IPS-NIHi7 (cell line): ENCODE data around the gene SCNN1B.
"Not testable (repeated sequence)": the region's sequence is repeated elsewhere in the genome, so short reads cannot be mapped to it uniquely, and the experiment has no call there.

ENCODE experiments used
- DNase-seq: peaks from one replicate; pipeline ENCODE4 v3.0.0; 2012; ENCODE audit warnings: mixed read lengths; ENCODE audit errors: extremely low spot score

Gene SCNN1B

DNA sequence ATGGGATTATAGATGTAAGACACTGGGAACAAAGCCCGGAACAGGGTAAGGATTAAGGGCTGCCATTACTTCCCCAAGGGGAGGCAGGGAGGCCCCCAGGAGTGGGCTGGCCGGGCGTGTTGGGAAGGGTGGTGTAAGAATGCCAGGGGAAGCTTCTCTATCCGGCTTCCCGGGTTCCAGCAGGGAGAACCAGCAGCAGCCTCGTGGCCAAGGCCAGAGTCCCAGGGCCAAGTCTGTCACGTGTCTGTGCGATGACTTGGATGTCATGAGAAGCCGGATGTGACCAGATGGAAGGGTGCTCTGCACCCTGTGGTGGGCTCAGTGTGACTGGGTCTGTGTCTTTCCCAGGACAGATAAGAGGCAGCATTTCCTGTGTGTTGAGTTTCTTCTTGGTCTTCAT is 52.1 kb downstream of the SCNN1B start:
- no peak for DNase-seq

DNA sequence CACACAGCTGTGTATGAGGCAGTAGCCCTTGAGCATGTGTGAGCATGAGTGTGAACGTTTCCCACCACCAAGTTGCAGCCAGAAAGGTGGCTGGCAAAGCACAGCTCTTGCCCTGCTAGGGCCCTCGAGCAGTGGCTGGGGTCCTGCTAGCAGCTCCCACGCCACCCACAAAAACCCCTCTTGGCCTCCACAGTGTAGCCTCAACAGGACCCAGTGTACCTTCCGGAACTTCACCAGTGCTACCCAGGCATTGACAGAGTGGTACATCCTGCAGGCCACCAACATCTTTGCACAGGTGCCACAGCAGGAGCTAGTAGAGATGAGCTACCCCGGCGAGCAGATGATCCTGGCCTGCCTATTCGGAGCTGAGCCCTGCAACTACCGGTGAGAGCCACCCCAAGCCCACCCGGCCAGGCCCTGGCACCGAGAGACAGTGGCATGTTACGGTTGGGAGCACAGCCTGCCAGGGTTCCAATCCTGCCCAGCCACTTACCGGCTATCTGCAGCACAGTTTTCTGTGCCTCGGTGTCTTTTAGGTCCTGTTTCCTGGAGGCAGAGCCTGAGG is 53.1 kb downstream of the SCNN1B start:
- DNase-seq, result no peak

DNA sequence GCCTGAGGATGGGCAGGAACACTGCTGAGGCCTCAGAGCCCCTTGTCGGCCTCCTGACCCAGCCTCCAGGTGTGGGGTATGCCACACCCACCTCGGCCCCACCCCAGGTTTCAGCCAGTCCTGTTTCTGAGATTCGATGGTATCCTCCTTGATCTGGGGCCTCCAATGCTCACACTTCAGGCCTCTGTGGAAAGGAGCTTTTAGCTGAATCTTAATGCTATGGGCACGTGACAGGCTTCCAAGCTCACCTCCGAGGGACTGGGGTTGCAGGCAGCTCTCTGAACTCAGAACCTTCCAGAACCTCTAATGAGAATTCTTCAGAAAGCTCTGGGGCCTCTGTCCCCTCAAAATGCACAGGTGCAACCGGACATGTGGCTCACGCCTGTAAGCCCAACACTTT is 54.8 kb downstream of the SCNN1B start:
- no peak for DNase-seq

DNA sequence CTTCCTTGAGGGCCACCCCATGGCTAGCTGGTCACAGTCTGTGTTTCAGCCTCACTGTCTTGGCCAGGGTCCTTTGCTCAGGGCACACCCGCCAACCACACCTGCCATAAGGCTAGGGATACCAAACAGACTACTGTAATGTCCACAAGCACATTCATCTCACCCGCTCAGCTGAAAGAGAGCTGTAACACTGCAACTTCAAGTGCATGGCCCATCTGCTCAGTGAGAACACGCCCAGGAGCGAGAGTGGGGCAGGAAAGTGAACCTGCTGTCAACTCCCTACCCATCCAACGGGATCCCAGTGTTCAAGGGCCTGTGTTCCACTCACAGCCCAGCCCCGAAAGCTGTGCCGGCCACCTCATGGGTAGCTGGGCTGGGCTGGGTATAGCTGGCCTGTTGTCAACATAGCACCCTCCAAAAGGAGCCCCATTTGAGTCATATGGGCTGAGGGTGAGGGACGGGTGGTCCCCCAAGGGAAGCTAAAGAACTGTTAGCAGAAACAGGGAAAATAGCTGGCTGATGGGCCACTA is 55.7 kb downstream of the SCNN1B start:
- no peak for DNase-seq

DNA sequence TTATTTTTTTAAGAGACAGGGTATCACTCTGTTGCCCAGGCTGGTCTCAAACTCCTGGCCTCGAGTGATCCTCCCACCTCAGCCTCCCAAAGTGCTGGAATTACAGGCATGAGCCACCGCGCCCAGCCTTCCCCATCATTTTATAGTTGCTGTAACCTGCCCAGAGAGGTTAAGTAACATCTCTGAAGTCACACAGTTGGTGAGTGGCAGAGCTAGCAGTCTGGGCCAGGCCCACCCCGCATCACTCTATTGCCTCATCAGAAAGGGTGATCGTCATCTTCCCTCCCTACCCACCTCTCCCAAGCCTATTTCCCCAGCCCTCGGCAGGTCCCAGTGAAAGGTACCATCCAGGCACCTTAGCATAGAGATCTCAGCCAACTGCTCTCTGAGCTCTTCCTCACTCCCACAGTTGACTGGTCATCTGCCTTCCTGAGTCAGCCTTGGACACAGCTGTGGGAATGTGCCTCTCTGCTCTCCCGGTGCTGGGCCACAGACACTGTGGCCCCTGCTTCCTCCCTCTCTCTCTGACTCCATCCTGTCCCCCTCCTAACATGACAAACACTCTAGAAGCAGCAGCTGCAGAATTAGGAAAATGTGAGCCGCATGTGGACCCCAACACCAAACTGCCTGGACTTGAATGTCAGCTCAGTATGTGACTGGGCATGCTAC is 57.1 kb downstream of the SCNN1B start:
- no peak for DNase-seq

DNA sequence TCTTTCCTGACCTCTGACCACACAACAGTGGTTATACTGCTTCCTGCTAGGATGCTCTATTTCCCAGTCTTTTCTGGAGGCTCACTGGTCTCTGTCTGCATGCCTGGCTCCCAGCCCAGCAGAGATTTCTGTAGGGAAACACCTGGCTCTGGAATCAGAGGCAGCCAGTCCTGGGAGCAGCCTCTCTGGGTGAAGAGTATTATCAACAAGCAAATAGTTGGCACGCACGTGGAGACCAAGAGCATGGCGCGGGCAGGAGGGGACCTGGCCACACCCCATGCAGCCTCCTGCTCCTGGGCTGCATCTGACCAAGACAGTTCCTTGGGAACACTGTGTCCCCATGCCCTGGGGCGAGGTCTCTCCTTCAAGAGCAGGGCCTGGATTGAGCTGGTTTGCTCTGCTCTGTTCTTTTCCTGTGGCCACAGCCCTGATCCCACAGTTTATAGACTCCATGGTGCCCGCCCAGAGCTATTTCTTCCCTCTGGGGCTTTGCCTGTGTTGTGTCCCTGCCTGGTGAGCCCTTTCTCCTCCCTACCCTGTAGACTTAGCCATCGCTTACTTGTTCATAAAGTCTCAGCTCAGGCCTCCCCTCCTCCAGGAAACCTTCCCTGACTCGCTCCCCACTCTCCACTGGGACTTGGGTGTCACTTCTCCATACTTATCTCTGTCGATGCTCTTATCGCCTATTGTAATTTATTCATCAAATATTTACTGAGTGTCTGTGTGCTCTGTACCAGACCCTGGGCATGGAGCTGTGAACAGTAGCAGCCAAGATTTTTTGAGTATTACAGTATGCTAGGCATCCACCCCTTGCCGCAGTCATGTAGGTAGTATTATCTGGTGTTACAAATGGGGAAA is 60.6 kb downstream of the SCNN1B start:
- no peak for DNase-seq

DNA sequence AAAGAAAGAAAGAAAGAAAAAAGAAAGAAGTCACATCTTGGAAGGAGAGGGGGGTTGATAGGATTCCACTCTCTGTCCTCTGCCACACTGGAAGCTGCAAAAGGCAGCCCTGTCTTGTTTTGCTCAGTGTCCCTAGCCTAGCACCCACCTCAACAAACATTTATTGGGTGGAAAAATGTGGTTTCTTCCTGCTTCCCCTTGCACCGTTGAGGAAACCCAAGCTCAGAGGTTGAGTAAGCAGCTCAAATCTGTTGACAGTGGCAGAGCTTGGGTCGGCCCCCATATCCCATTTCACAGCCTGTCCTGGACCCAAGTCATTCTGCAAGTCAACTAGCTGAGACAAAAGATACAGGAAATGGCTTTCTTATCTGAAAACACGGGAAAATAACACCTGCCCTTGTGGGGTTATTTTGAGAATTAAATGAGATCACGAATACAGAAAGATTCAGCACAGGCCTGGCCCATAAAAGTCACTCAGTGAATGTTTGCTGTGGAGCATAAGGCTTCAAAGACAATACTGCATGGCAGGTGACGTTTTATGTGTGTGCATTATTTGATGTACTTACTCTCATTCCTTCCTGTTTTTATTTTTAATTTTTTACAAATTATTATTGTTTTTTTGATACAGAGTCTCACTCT is 63.6 kb downstream of the SCNN1B start:
- no peak for DNase-seq

DNA sequence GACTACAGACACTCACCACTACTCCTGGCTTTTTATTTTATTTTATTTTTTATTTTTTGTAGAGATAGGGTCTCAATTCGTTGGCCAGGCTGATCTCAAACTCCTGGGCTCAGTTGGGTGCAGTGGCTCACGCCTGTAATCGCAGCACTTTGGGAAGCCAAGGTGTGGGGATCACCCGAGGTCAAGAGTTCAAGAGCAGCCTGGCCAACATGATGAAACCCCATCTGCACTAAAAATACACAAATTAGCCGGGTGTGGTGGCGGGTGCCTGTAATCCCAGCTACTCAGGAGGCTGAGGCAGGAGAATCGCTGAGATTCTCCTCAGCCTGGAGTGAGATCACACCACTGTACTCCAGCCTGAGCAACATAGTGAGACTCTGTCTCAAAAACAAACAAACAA is 64.2 kb downstream of the SCNN1B start:
- DNase-seq, result not testable (repeated sequence)

DNA sequence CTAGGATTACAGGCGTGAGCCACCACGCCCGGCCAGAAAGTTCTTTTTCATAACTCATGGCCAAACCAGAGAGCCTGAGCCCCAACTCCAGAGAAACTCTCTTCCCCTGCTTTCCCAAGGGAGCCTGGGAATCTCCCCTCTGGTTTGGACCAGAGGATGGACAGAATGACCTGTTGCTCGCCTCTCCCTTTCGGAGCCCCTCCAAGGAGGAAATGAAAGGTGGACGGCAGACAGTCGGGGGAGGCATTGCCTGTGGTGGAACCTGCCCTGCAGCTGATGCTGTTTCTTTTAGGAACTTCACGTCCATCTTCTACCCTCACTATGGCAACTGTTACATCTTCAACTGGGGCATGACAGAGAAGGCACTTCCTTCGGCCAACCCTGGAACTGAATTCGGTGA is 65.5 kb downstream of the SCNN1B start:
- DNase-seq, result no peak

DNA sequence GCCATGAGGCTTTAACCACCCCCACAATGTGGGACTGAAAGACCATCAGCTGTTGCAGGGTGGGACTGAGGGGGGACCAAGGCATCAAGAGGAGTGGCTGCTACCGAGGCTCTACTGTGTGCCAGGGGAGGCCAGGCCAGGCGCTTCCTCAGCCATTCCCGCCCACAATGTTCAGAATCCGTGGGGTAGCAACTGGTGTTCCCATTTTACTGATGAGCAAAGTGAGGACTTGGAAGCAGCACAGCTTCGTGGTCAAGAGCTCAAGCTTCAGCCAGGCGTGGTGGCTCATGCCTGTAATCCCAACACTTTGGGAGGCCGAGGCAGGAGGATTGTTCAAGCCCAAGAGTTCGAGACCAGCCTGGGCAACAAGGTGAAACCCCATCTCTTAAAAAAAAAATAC is 65.9 kb downstream of the SCNN1B start:
- no peak for DNase-seq

DNA sequence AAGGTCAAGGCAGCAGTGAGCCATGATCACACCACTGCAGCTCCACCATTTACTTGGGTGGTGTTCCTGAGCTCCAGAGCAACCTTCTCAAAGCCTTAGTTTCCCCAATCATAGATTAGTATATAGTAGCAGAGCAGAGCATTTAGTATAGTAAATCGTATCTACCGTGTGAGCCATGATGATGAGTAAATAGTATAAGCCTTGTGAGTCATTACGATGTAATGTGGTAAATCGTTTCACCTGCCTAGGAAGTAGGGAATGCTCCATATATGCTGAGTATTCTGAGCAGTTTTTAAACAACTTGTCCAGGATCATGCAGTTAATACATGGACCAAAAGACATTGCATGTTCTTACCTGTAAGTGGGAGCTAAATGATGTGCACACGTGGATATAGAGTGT is 66.4 kb downstream of the SCNN1B start:
- no peak for DNase-seq

DNA sequence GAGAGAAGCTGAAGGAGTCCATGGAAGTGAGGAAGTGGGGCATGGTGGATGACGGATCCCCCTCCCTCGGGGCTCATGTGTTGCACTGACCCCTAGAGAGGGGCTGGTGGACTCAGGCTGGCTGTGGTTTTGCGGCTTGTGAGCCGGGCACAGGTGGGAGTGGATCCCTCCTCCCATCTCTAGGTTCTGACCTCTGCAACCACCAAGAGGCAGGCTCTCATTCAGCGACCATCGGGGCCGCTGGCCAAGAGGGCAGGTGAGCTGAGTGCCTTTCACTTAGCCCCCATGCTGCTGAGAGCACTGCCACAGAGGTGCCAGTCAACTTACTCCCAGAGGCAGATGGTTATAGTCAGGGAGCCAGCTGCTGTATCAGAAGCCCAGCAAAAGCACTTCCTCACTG is 67.3 kb downstream of the SCNN1B start:
- no peak for DNase-seq

DNA sequence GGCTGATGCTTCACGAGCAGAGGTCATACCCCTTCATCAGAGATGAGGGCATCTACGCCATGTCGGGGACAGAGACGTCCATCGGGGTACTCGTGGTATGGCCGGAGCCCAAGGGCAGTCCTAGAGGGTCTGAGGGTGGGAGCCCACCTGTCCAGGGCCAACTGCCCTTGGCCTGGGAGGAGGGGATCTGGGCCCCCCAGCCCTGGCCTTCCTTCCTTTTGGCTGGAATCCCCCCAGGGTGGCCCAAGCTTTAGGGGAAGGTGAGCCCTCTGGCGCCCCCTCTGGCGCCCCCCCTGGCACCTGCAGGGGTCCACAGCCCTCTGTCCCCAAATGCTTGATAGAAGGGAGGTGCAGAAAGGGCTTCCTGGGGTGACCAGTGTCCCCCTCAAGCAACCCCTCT is 69.3 kb downstream of the SCNN1B start:
- no peak for DNase-seq

DNA sequence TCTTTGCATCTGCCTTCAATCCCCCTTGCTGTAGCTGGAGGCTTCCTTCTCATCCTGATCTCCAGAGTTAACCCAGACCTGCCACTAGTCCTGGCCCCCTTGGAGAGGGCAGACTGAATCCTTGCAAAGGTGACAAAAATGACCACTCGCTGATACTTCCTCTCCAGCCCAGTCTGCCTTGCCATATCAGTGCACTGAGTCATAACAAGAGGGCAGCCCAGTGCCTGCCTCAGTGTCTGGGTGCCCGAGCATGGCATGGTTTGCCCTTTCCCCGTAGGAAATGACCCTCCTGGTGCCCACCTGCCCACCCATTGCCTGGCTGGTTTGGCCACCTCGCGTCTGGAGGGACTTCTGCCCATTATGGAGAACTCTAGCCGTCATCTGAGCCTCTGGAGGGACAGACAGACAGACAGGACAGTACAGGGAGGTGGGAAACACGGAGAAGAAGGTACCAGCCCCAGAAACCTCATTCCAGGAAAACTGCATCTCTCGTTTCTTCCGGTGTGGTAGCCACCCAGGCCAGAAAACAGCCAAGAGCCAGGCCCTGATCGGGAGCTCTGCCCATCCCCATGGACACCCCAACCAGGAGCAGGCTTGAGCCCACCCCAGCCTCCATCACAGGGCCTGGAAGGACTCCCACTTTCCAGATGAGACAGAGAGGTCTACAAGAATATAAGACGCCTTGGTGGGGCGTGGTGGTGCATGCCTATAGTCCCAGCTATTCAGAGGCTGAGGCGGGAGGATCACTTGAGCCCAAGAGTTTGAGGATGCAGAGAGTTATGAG is 71.5 kb downstream of the SCNN1B start:
- no peak for DNase-seq

DNA sequence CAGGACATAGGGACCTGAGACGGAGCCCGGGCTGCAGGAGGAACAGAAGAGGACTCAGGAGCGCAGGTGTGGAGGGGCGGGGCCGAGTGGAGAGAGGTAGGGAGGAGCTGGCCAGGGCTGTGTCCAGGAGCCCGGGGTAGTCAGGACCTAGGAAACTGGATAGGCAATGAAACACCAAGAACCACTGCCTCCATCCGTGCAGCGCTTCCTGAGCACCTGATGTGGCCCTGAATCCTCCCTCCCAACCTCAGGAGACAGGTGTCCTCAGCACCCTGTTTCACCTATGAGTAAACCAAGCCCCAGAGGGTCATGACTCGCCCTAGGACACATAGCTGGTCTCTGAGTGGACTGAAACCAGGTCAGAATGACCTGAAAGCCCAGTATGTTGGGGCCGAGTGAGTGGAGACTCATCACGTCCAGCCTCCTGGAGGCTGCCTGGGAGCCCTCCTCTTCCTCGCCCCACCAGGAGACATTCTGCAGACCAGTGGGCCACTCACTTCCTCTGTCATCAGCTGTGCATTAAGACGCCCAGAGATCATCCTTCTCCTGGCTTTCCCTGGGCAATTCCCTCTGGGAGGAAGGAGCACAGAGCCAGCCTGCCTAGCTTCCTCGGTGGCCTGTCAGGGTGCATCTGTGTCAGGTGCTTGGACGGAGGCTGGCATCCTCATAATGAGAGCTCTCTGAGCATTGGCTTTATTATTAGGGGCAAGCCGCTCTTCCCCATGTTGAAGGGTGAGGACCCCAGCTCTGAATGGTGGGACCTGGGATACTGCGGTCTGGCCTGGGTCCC is 72.8 kb downstream of the SCNN1B start:
- no peak for DNase-seq

DNA sequence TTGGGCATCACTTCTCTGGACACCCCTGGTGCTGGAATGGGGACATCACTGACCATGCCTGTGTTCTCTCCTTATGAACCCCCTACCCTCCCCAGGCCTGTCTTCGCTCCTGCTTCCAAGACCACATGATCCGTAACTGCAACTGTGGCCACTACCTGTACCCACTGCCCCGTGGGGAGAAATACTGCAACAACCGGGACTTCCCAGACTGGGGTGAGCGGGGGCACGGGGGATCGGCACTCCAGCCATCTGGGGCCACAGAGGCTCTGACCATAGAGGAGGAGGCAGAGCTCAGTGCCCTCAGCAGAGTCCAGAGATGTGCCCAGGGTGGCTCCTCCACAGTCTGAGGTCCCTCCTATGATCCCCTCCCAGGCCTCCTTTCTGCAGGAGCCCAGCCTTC is 73.5 kb downstream of the SCNN1B start:
- no peak for DNase-seq

DNA sequence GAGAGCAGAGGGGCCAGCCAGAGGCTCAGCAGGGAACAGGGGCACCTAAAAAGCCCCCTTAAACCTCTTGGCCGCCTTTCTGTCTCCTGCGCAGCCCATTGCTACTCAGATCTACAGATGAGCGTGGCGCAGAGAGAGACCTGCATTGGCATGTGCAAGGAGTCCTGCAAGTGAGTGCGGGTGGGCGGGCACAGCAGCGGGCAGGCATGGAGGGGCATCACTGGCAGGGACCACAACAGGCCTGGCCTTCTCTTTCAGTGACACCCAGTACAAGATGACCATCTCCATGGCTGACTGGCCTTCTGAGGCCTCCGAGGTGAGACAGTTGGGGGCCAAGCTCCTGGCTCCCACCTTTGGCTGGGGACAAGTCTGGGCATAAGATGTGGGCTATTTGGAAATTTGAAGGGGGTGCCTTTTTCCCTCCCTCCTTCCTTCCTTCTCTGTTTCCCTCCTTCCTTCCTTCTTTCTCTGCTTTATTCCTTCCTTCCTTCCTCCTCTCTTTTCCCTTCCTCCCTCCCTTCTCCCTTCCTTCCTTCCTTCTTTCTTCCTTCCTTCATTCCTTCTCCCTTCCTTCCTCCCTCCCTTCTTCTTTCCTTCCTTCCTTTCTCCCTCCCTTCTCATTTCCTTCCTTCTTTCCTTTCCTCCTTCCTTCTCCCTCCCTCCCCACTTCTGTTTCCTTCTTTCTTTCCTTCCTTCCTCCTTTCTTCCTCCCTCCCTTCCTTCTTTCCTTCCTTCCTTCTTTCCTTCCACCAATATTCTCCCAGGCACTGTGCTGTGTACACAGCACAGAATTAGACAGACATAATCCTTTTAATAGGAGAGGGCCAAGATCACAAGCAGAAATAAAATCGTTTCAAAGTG is 75.2 kb downstream of the SCNN1B start:
- DNase-seq, result no peak

DNA sequence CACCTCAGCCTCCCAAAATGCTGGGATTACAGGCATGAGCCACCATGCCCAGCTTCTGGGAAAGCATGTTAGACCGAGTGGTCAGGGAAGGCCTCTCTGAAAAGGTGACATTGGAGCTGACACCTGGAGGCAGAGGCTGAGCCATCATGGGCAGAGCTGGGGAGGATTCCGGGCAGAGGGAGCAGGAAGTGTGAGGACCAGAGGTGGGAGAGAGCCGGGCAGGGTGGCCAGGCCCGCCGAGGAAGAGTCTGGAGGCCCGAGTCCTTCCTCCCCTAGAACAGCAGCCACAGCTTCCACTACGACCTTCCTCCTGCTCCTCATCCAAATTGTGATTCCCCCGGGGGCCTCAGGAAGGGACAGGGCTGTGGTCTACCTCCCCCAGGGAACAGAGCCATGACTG is 76.2 kb downstream of the SCNN1B start:
- no peak for DNase-seq

DNA sequence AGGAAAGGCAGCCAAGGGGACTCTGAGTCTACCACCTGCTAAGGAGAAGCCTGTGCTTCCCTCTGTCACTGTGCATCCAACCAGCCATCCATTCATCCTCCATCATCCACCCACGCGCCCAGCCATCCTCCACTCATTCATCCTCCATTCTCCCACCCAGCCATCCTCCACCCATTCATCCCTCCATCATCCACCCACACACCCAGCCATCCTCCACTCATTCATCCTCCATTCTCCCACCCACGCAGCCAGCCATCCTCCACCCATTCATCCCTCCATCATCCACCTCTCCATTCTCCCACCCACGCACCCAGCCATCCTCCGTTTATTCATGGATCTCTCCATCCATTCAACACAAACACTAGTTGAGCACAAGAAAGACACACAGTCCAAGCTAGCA is 76.8 kb downstream of the SCNN1B start:
- no peak for DNase-seq

DNA sequence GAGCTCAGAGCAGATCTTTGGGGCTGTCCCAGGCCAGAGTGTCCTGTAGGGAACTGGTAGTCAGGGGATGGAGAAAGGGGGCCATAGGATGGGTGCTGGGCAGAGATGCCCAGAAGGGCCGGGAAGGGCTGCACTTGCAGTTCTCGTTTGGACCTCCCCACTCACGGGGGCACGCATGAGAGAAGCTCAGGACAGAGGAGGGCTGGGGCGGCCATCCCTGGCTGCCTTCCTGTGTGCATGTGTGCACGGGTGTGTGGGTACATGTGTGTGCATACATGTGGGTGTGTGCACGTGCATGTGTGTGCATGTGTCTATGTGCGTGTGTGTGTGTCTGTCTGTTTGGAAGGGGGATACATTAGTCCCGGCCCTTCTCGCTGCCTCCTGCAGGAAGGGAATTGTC is 77.6 kb downstream of the SCNN1B start:
- no peak for DNase-seq
